ENCODE measurements around the gene KIF17.

DNA sequence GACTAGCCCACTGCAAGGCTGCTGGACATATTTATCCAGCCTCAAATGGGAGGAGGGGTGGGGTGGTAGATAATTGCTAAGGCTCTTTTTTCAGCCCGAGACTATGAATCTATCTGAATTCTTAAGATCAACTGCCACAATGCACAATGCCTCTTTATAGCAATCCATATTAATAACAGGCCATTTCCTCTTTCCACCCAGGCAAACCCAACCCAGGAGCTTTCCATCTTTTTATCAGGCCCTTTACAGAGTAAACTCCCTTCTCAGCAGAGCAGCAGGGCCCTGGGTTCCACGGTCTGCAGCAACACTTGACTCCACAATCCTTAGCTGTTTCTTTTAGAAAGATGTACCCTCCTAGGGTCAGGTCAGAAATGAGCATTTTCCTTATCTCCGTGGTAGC is 57.4 kb downstream of the KIF17 start:
- TF ChIP-seq EZH2phosphoT487 (IDR thresholded peaks at IDR 0.05; ENCODE audit: borderline replicate concordance, low read length): no peak
- TF ChIP-seq, protein P1, sequence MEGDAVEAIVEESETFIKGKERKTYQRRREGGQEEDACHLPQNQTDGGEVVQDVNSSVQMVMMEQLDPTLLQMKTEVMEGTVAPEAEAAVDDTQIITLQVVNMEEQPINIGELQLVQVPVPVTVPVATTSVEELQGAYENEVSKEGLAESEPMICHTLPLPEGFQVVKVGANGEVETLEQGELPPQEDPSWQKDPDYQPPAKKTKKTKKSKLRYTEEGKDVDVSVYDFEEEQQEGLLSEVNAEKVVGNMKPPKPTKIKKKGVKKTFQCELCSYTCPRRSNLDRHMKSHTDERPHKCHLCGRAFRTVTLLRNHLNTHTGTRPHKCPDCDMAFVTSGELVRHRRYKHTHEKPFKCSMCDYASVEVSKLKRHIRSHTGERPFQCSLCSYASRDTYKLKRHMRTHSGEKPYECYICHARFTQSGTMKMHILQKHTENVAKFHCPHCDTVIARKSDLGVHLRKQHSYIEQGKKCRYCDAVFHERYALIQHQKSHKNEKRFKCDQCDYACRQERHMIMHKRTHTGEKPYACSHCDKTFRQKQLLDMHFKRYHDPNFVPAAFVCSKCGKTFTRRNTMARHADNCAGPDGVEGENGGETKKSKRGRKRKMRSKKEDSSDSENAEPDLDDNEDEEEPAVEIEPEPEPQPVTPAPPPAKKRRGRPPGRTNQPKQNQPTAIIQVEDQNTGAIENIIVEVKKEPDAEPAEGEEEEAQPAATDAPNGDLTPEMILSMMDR (IDR thresholded peaks at IDR 0.05; ENCODE audit: low read depth, low read length, poor library complexity, severe bottlenecking): no peak

Measured in DOHH2 (cell line).